ENCODE data around the gene POLRMT.

Gene POLRMT

DNA sequence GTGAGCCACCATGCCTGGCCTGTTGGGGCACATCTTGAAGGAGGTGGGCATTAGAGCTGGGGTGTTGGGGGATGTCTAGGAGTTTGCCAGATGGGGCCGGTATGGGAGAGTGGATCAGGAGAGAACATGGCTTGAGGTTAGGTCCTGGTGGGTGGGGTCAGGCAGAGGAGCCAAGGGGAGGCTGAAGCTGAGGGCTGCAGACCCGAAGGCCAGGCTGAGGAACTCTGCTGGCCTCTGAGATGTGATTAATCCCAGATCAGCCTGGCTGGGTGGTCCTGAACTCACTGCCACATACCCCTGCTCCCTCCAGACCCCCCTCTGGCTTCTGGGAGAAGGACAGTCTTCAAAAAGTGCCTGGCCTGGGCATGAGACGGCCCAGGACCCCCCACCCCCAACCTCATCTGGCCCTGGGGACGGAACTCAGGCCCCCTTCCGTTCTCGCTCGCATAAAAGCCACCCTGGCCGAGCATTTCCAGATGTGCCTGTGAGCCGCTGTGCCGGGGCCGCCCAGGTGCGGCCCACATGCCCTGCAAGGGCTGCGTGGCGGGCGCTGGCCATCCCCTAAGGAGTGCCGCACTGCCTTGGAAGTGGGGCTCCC, 45.6 kb upstream of the POLRMT start:
- TF ChIP-seq CTCF (conservative IDR thresholded peaks at IDR 0.05) = no peak
- H3K27ac ChIP-seq = peak overlapping the region; percentile 95; the same call in 1 of the 2 replicates

DNA sequence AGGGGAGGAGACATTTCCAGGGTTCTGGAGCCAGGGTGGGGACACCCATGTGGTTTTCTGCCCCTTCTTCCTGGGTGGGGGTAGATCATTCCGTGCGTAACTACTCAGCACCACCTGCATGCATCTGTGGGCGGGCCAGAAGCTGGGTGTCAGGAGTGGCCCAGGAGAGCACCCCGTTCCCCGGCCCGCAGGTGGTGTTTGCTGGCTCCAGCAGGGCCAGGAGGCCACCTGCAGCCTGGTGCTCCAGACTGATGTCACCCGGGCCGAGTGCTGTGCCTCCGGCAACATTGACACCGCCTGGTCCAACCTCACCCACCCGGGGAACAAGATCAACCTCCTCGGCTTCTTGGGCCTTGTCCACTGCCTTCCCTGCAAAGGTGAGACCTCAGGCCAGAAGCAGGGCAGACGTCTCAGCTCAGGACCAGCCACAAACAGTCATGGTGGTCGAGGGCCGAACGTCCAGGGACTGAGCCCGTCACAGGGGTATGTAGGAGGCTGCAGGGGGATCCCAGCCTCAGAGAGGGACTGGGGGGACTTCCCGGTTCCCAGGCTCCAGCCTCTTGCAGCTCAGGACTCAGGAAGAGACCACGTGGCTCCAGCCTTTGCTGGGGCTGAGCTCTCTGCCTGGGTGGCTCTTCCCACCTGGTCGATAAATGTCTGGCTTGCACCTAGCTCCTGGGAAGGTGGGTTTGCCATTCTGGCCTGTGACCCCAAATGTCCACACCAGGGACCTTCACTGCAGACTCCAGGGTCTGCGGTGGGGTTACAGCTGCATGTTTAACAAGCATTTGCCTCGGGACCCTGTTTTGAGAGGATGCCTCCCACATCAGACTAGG, 44.5 kb upstream of the POLRMT start:
- TF ChIP-seq CTCF (conservative IDR thresholded peaks at IDR 0.05) = no peak
- no peak overlapping the region for H3K27ac ChIP-seq

- no peak overlapping the region for H3K27ac ChIP-seq
- no peak for TF ChIP-seq CTCF (conservative IDR thresholded peaks at IDR 0.05)
These were observed 43.9 kb upstream of the POLRMT start for GRCh38 chr19:677201-677600.

GRCh38 chr19:676339-677105, 43.2 kb upstream of the POLRMT start, which contains the start of gene FSTL3:
TSS of gene FSTL3 (plus strand) at chr19:676392. CDS start at chr19:676424, 32 bp downstream.
- H3K27ac ChIP-seq = peak within 1 kb of the TSS; percentile 49; the same call in 1 of the 2 replicates
- no peak for TF ChIP-seq CTCF (conservative IDR thresholded peaks at IDR 0.05)

GRCh38 chr19:676007-676338, 42.6 kb upstream of the POLRMT start:
- no peak for TF ChIP-seq CTCF (conservative IDR thresholded peaks at IDR 0.05)
- H3K27ac ChIP-seq = peak overlapping the region; percentile 49; the same call in 1 of the 2 replicates

GRCh38 chr19:674282-675151, 41.2 kb upstream of the POLRMT start:
- no peak overlapping the region for H3K27ac ChIP-seq
- no peak for TF ChIP-seq CTCF (conservative IDR thresholded peaks at IDR 0.05)
